Measurements from ENCODE around the gene CTBP1. TPM values are rescaled to one million over a fixed set of nuclear protein-coding genes. Genes with fewer than 3 reads are reported as not detected.

Gene CTBP1
- total RNA-seq, 1 experiment from 2014 or later, result 136 TPM

DNA sequence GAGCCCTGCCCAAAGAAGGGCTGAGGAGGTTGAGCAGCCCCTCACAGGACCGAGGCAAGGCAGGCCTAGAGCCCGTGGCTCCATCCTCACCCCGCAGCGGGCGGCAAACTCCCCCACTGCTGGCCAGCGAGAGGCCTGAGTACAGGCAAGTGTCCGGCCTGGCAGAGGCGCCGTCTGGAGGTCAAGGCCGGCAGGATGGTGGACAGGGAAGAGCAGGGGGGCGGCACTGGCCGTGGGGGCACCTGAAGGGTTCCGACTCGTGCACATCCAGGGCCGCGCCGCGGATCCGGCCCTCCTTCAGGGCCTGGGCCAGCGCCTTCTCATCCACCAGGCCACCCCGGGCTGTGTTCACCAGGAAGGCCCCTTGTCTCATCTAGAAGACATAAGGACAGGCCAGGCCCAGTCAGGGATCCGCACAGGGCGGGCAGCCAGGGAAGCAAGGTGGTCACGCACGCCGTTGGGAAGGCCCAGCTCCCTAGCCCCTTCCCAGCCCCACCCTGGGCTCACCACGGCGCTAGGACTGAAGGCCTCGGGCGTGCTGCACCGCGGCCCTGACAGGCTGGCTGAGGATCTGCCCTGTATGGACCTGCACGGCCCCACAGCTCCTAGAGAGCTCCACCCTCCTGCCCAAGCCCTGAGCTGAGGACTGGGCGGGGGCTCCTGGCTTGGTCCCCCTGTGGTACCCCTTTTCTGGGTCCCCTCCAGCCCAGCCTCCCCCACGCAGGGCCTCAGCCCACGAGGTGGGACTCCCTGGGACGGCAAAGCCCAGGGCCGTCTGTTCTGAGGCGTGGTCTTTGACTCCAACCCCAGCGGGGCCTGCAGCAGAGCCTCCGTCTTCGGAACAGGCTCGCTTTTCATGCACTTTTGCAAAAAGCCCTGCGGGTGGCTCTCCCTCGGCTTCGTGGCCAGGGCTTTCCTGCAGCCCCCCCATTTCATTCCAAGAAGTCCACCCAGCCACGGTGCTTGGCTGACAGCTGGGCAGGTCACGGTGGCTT is 34.5 kb downstream of the CTBP1 start:
- Histone ChIP-seq H3K4ac (ENCODE audit: low read depth, low read length) (no peak overlapping the region), H2BK120ac (ENCODE audit: low read depth, low read length, poor library complexity, severe bottlenecking) (no peak overlapping the region), H3K9me3 (ENCODE audit: control insufficient read depth, low read depth, low read length) (no peaks in the 10 kb centered on the region), H3K23ac (ENCODE audit: insufficient read length, low read depth, low read length) (no peak overlapping the region), H4K20me1 (ENCODE audit: control insufficient read depth, insufficient read depth, insufficient read length) (no peaks in the 10 kb centered on the region), H3K27ac (ENCODE audit: insufficient read length, low read depth, low read length) (no peak overlapping the region), H3K18ac (ENCODE audit: insufficient read length, low read depth, low read length) (no peak overlapping the region), H3K14ac (ENCODE audit: insufficient read depth, low read length) (no peak overlapping the region), H4K8ac (replicated peaks; ENCODE audit: insufficient read length, low read depth, low read length) (no peak overlapping the region), H2BK12ac (ENCODE audit: insufficient read length, low read depth, low read length) (no peak overlapping the region), H4K5ac (ENCODE audit: insufficient read length, low read depth, low read length) (no peak overlapping the region), H2AFZ (ENCODE audit: low read length) (no peak overlapping the region), H3K56ac (ENCODE audit: insufficient read length, low read depth, low read length) (no peak overlapping the region), H3K79me2 (ENCODE audit: insufficient read depth, low read length) (no peaks in the 10 kb centered on the region), H3K4me1 (ENCODE audit: insufficient read depth, low read length) (no peaks in the 10 kb centered on the region), H2BK20ac (ENCODE audit: low read depth, low read length, poor library complexity, severe bottlenecking) (no peak overlapping the region), H3T11ph (ENCODE audit: low read length) (no peak overlapping the region), H3K4me2 (ENCODE audit: insufficient read depth, insufficient read length, low read length) (no peak overlapping the region), H3K79me1 (ENCODE audit: insufficient read depth, low read depth, low read length, poor library complexity, severe bottlenecking) (no peaks in the 10 kb centered on the region), H3K9ac (ENCODE audit: extremely low read depth, insufficient read length, low read length) (no peak overlapping the region), H2BK5ac (ENCODE audit: insufficient read length, low read length) (no peak overlapping the region), H3K23me2 (ENCODE audit: insufficient read length, low read depth, low read length, poor library complexity, severe bottlenecking) (no peaks in the 10 kb centered on the region), H3K27me3 (ENCODE audit: insufficient read depth, low read length) (no peaks in the 10 kb centered on the region), H2BK15ac (ENCODE audit: low read depth, low read length) (no peak overlapping the region), H2AK5ac (ENCODE audit: insufficient read length, low read length) (no peak overlapping the region), H4K91ac (ENCODE audit: insufficient read length, low read depth, low read length) (no peak overlapping the region)
- Mint-ChIP-seq H3K27ac (no peak overlapping the region), H3K9me3 (no peaks in the 10 kb centered on the region), H3K4me3 (no peak overlapping the region), H3K27me3 (ENCODE audit: low read depth) (no peaks in the 10 kb centered on the region), H3K4me1 (no peaks in the 10 kb centered on the region), H3K36me3 (ENCODE audit: insufficient read depth in 1 of 3, low read depth in 3 of 3) (peaks cover 6 to 51% (median 37%) of the 10 kb centered on the region in 3 experiments; a peak in 6 of 7 replicates)
- no peak for DNase-seq
- WGBS (ENCODE audit: extremely low coverage, insufficient read length, low lambda C conversion rate), result no CpG with 5 or more reads among the region's 48 CpGs
- TF ChIP-seq, protein P1, sequence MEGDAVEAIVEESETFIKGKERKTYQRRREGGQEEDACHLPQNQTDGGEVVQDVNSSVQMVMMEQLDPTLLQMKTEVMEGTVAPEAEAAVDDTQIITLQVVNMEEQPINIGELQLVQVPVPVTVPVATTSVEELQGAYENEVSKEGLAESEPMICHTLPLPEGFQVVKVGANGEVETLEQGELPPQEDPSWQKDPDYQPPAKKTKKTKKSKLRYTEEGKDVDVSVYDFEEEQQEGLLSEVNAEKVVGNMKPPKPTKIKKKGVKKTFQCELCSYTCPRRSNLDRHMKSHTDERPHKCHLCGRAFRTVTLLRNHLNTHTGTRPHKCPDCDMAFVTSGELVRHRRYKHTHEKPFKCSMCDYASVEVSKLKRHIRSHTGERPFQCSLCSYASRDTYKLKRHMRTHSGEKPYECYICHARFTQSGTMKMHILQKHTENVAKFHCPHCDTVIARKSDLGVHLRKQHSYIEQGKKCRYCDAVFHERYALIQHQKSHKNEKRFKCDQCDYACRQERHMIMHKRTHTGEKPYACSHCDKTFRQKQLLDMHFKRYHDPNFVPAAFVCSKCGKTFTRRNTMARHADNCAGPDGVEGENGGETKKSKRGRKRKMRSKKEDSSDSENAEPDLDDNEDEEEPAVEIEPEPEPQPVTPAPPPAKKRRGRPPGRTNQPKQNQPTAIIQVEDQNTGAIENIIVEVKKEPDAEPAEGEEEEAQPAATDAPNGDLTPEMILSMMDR (conservative IDR thresholded peaks at IDR 0.05), result no peak

All from H9 (cell line).